Fibroblast of skin of right biceps (primary cell): ENCODE results near the gene LAMA4.
A peak's percentile ranks its signal among the peaks of the same experiment; 100 is the strongest.
"Not testable (repeated sequence)": the region's sequence is repeated elsewhere in the genome, so short reads cannot be mapped to it uniquely, and the experiment has no call there.

ENCODE experiments used
- DNase-seq: peaks from one replicate; pipeline ENCODE4 v3.0.0-alpha.2; 2013

LAMA4 gene

GRCh38 chr6:112209131-112209530, 45.2 kb downstream of the LAMA4 start:
- DNase-seq = no peak

GRCh38 chr6:112207776-112208175, 46.6 kb downstream of the LAMA4 start:
- DNase-seq = no peak

GRCh38 chr6:112207131-112207530, 47.2 kb downstream of the LAMA4 start:
- no peak for DNase-seq

GRCh38 chr6:112206110-112206458, 48.3 kb downstream of the LAMA4 start:
- DNase-seq = peak; percentile 65

- DNase-seq = peak; percentile 75
Measured at GRCh38 chr6:112205427-112206109, 48.8 kb downstream of the LAMA4 start.

GRCh38 chr6:112204350-112204706, 50.0 kb downstream of the LAMA4 start:
- DNase-seq = no peak

- DNase-seq = peak; percentile 84
Measured at GRCh38 chr6:112203577-112204349, 50.6 kb downstream of the LAMA4 start.

- DNase-seq = no peak
Measured at GRCh38 chr6:112202639-112203341, 51.6 kb downstream of the LAMA4 start.

- not testable (repeated sequence) for DNase-seq
Measured at GRCh38 chr6:112200185-112200914, 54.0 kb downstream of the LAMA4 start.

GRCh38 chr6:112199001-112199403, 55.4 kb downstream of the LAMA4 start:
- no peak for DNase-seq

GRCh38 chr6:112198582-112198981, 55.8 kb downstream of the LAMA4 start:
- DNase-seq = no peak

- DNase-seq = no peak
Measured at GRCh38 chr6:112197636-112198035, 56.7 kb downstream of the LAMA4 start.

- no peak for DNase-seq
Measured at GRCh38 chr6:112196306-112196705, 58.1 kb downstream of the LAMA4 start.

GRCh38 chr6:112195166-112195565, 59.2 kb downstream of the LAMA4 start:
- DNase-seq = no peak

- DNase-seq = no peak
Measured at GRCh38 chr6:112194511-112194910, 59.9 kb downstream of the LAMA4 start.

GRCh38 chr6:112193535-112194051, 60.8 kb downstream of the LAMA4 start:
- no peak for DNase-seq

- no peak for DNase-seq
Measured at GRCh38 chr6:112193117-112193516, 61.2 kb downstream of the LAMA4 start.

GRCh38 chr6:112191509-112192020, 62.8 kb downstream of the LAMA4 start:
- no peak for DNase-seq

GRCh38 chr6:112190164-112190563, 64.2 kb downstream of the LAMA4 start:
- DNase-seq = no peak

GRCh38 chr6:112189494-112189893, 64.9 kb downstream of the LAMA4 start:
- DNase-seq = peak; percentile 81

GRCh38 chr6:112188906-112189305, 65.5 kb downstream of the LAMA4 start:
- DNase-seq = peak; percentile 80

- DNase-seq = no peak
Measured at GRCh38 chr6:112187736-112188135, 66.6 kb downstream of the LAMA4 start.

- DNase-seq = no peak
Measured at GRCh38 chr6:112184951-112185350, 69.4 kb downstream of the LAMA4 start.
